WTC11 (cell line): ENCODE measurements around the gene JADE2. TPM values are rescaled to one million over a fixed set of nuclear protein-coding genes. Genes with fewer than 3 reads are reported as not detected.

Source experiments
- ATAC-seq: fragments of 200-7000 bp; cut with Tn5 transposase; 2 replicates; pipeline ENCODE4 v1.10.0; 2021; ENCODE audit warnings: mild to moderate bottlenecking, moderate library complexity
- CTCF ChIA-PET: fragments of 300-600 bp; sonication (Branson Sonifier 250); formaldehyde crosslinking; loops from one replicate; lab custom pipeline; 2021; ENCODE audit warnings: antibody characterized with exemption; lab: Charles Lee
- POLR2A ChIA-PET: fragments of 350-600 bp; sonication (Branson Sonifier 250); formaldehyde crosslinking; loops from one replicate; lab custom pipeline; 2021; ENCODE audit warnings: antibody characterized with exemption; lab: Charles Lee
- DNase-seq: peaks from one replicate; pipeline ENCODE4 v3.0.0; 2021; ENCODE audit warnings: low spot score
- H3K27ac Mint-ChIP-seq: 2 replicates; pipeline ENCODE4 v1.8.0; 2021; ENCODE audit warnings: mixed read lengths
- H3K27me3 Mint-ChIP-seq: 2 replicates; pipeline ENCODE4 v1.8.0; 2021; ENCODE audit warnings: low read depth, mild to moderate bottlenecking, moderate library complexity, mixed read lengths
- H3K36me3 Mint-ChIP-seq: 2 replicates; pipeline ENCODE4 v1.8.0; 2021; ENCODE audit warnings: mixed read lengths
- H3K4me1 Mint-ChIP-seq: 2 replicates; pipeline ENCODE4 v1.8.0; 2022; ENCODE audit warnings: mixed read lengths
- H3K4me3 Mint-ChIP-seq: 2 replicates; pipeline ENCODE4 v1.8.0; 2021; ENCODE audit warnings: mild to moderate bottlenecking, moderate library complexity, mixed read lengths
- H3K9me3 Mint-ChIP-seq: 2 replicates; pipeline ENCODE4 v1.8.0; 2021; ENCODE audit warnings: mixed read lengths
- CBFB ChIP-seq: sonication (generic); formaldehyde crosslinking; IDR thresholded peaks from 2 replicates; pipeline ENCODE4 v1.8.1; 2022; ENCODE audit warnings: mild to moderate bottlenecking, low read depth, missing genetic modification reagents
- CREB1 ChIP-seq: sonication (generic); formaldehyde crosslinking; IDR thresholded peaks from 2 replicates; pipeline ENCODE4 v1.8.0; 2023; ENCODE audit warnings: mild to moderate bottlenecking, missing genetic modification reagents
- CREM ChIP-seq: sonication (generic); formaldehyde crosslinking; IDR thresholded peaks from 2 replicates; pipeline ENCODE4 v1.8.1; 2022; ENCODE audit warnings: mild to moderate bottlenecking, missing genetic modification reagents, moderate library complexity
- GABPB1 ChIP-seq: sonication (generic); formaldehyde crosslinking; IDR thresholded peaks from 2 replicates; pipeline ENCODE4 v1.8.1; 2023; ENCODE audit warnings: mild to moderate bottlenecking, missing genetic modification reagents
- JAZF1 ChIP-seq: fragments of 250-450 bp; sonication (Bioruptor Pico); IDR thresholded peaks from 2 replicates; pipeline ENCODE4 v1.9.0; 2021; ENCODE audit warnings: moderate library complexity, mild to moderate bottlenecking, inconsistent platforms
- MXD4 ChIP-seq: fragments of 250-450 bp; sonication (Bioruptor Pico); IDR thresholded peaks from 2 replicates; pipeline ENCODE4 v1.8.0; 2021; ENCODE audit warnings: mild to moderate bottlenecking, moderate library complexity, borderline replicate concordance
- NR3C1 ChIP-seq: sonication (generic); formaldehyde crosslinking; conservative IDR thresholded peaks from 2 replicates; pipeline ENCODE4 v1.8.1; 2023; ENCODE audit warnings: low read depth, mild to moderate bottlenecking, missing genetic modification reagents
- SMAD4 ChIP-seq: sonication (generic); formaldehyde crosslinking; IDR thresholded peaks from 2 replicates; pipeline ENCODE4 v1.8.0; 2022; ENCODE audit warnings: mild to moderate bottlenecking, missing genetic modification reagents
- ZNF263 ChIP-seq: sonication (generic); formaldehyde crosslinking; IDR thresholded peaks from 2 replicates; pipeline ENCODE4 v1.8.1; 2022; ENCODE audit warnings: low read depth, mild to moderate bottlenecking, moderate library complexity, missing genetic modification reagents
- ZNF281 ChIP-seq: sonication (generic); formaldehyde crosslinking; IDR thresholded peaks from 2 replicates; pipeline ENCODE4 v1.8.0; 2023; ENCODE audit warnings: mild to moderate bottlenecking, missing genetic modification reagents
- ZNF416 ChIP-seq: fragments of 250-450 bp; sonication (Bioruptor Pico); IDR thresholded peaks from 2 replicates; pipeline ENCODE4 v1.9.0; 2021; ENCODE audit warnings: mild to moderate bottlenecking, inconsistent platforms
- total RNA-seq: library from RNA; stranded (reverse); gene quantifications from 3 replicates; pipeline ENCODE4 v1.2.3, GENCODE V29; 2021
- TF ChIP-seq, protein P1 (sequence below): sonication (generic); formaldehyde crosslinking; IDR thresholded peaks from 2 replicates; pipeline ENCODE4 v1.8.1; 2023; ENCODE audit warnings: mild to moderate bottlenecking, missing genetic modification reagents
- TF ChIP-seq, protein P2 (sequence below): fragments of 250-450 bp; sonication (Bioruptor Pico); IDR thresholded peaks from 2 replicates; pipeline ENCODE4 v2.1.2; 2022; ENCODE audit warnings: mild to moderate bottlenecking, moderate library complexity
- TF ChIP-seq, protein P3 (sequence below): sonication (generic); formaldehyde crosslinking; IDR thresholded peaks from 2 replicates; pipeline ENCODE4 v1.8.1; 2022; ENCODE audit warnings: mild to moderate bottlenecking, missing genetic modification reagents, moderate library complexity, borderline replicate concordance
- TF ChIP-seq, protein P4 (sequence below): sonication (generic); formaldehyde crosslinking; IDR thresholded peaks from 2 replicates; pipeline ENCODE4 v1.8.1; 2022; ENCODE audit warnings: low read depth, missing genetic modification reagents, borderline replicate concordance
- TF ChIP-seq, protein P5 (sequence below): sonication (generic); formaldehyde crosslinking; IDR thresholded peaks from 2 replicates; pipeline ENCODE4 v1.8.1; 2023; ENCODE audit warnings: mild to moderate bottlenecking, missing genetic modification reagents, moderate library complexity

Gene JADE2
- total RNA-seq, 1 experiment from 2014 or later, result 40.8 TPM

GRCh38 chr5:134603059-134603458, 77.6 kb downstream of the JADE2 start:
- Mint-ChIP-seq H3K27me3 (no peaks in the 10 kb centered on the region), H3K27ac (no peak overlapping the region), H3K4me1 (no peaks in the 10 kb centered on the region), H3K36me3 (peaks cover 14% of the 10 kb centered on the region; the same call in 1 of the 2 replicates), H3K9me3 (no peaks in the 10 kb centered on the region), H3K4me3 (no peak overlapping the region)
- CTCF ChIA-PET, result interaction anchor here (1.9 kb wide), 1 partner anchor 16 kb away, joined by 10 read pairs; no protein-coding TSS in a partner anchor
- no peak for DNase-seq
- POLR2A ChIA-PET, result no interaction called here
- no peak for ATAC-seq
- no peak for TF ChIP-seq CREM
- no peak for TF ChIP-seq ZNF263 (CRISPR knock-in tag)
- TF ChIP-seq, protein P1, sequence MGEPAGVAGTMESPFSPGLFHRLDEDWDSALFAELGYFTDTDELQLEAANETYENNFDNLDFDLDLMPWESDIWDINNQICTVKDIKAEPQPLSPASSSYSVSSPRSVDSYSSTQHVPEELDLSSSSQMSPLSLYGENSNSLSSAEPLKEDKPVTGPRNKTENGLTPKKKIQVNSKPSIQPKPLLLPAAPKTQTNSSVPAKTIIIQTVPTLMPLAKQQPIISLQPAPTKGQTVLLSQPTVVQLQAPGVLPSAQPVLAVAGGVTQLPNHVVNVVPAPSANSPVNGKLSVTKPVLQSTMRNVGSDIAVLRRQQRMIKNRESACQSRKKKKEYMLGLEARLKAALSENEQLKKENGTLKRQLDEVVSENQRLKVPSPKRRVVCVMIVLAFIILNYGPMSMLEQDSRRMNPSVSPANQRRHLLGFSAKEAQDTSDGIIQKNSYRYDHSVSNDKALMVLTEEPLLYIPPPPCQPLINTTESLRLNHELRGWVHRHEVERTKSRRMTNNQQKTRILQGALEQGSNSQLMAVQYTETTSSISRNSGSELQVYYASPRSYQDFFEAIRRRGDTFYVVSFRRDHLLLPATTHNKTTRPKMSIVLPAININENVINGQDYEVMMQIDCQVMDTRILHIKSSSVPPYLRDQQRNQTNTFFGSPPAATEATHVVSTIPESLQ (CRISPR knock-in tag), result no peak
- TF ChIP-seq NR3C1, result no peak
- TF ChIP-seq SMAD4, result no peak

GRCh38 chr5:134604908-134605307, 79.4 kb downstream of the JADE2 start:
- CTCF ChIA-PET, result interaction anchor here (6.2 kb wide), 1 partner anchor 18 kb away, joined by 24 read pairs; no protein-coding TSS in a partner anchor
- TF ChIP-seq, protein P2, sequence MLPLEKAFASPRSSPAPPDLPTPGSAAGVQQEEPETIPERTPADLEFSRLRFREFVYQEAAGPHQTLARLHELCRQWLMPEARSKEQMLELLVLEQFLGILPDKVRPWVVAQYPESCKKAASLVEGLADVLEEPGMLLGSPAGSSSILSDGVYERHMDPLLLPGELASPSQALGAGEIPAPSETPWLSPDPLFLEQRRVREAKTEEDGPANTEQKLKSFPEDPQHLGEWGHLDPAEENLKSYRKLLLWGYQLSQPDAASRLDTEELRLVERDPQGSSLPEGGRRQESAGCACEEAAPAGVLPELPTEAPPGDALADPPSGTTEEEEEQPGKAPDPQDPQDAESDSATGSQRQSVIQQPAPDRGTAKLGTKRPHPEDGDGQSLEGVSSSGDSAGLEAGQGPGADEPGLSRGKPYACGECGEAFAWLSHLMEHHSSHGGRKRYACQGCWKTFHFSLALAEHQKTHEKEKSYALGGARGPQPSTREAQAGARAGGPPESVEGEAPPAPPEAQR (CRISPR knock-in tag), result no peak
- ATAC-seq, result no peak

GRCh38 chr5:134606726-134607125, 81.3 kb downstream of the JADE2 start:
- DNase-seq (no peak), ATAC-seq (no peak)
- no peak overlapping the region for H3K27ac Mint-ChIP-seq
- no peaks in the 10 kb centered on the region for H3K27me3 Mint-ChIP-seq
- POLR2A ChIA-PET, result no interaction called here
- no peaks in the 10 kb centered on the region for H3K4me1 Mint-ChIP-seq
- peaks cover 29% of the 10 kb centered on the region for H3K36me3 Mint-ChIP-seq
- no peaks in the 10 kb centered on the region for H3K9me3 Mint-ChIP-seq
- TF ChIP-seq, protein P3, sequence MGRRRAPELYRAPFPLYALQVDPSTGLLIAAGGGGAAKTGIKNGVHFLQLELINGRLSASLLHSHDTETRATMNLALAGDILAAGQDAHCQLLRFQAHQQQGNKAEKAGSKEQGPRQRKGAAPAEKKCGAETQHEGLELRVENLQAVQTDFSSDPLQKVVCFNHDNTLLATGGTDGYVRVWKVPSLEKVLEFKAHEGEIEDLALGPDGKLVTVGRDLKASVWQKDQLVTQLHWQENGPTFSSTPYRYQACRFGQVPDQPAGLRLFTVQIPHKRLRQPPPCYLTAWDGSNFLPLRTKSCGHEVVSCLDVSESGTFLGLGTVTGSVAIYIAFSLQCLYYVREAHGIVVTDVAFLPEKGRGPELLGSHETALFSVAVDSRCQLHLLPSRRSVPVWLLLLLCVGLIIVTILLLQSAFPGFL (CRISPR knock-in tag), result no peak
- TF ChIP-seq, protein P1 (CRISPR knock-in tag), result no peak
- TF ChIP-seq, all 79 proteins: peak for 0
- CTCF ChIA-PET, result interaction anchor here (6.2 kb wide), 1 partner anchor 20 kb away, joined by 24 read pairs; no protein-coding TSS in a partner anchor
- H3K4me3 Mint-ChIP-seq, result no peak overlapping the region

More at GRCh38 chr5:134604908-134605307, 79.4 kb downstream of the JADE2 start:
- Mint-ChIP-seq H3K9me3 (no peaks in the 10 kb centered on the region), H3K27me3 (no peaks in the 10 kb centered on the region), H3K36me3 (peaks cover 27% of the 10 kb centered on the region), H3K4me3 (no peak overlapping the region), H3K27ac (no peak overlapping the region), H3K4me1 (no peaks in the 10 kb centered on the region)
- POLR2A ChIA-PET, result no interaction called here
- no peak for DNase-seq

GRCh38 chr5:134608555-134608954, 83.1 kb downstream of the JADE2 start:
- Mint-ChIP-seq H3K4me3 (no peak overlapping the region), H3K27ac (no peak overlapping the region), H3K36me3 (peaks cover 40% of the 10 kb centered on the region), H3K4me1 (peaks cover 7% of the 10 kb centered on the region), H3K27me3 (no peaks in the 10 kb centered on the region), H3K9me3 (no peaks in the 10 kb centered on the region)
- ChIA-PET POLR2A (no interaction called here), CTCF (interaction anchor here (6.2 kb wide), 1 partner anchor 22 kb away, joined by 24 read pairs; no protein-coding TSS in a partner anchor)
- DNase-seq (no peak), ATAC-seq (no peak)
- TF ChIP-seq, protein P4, sequence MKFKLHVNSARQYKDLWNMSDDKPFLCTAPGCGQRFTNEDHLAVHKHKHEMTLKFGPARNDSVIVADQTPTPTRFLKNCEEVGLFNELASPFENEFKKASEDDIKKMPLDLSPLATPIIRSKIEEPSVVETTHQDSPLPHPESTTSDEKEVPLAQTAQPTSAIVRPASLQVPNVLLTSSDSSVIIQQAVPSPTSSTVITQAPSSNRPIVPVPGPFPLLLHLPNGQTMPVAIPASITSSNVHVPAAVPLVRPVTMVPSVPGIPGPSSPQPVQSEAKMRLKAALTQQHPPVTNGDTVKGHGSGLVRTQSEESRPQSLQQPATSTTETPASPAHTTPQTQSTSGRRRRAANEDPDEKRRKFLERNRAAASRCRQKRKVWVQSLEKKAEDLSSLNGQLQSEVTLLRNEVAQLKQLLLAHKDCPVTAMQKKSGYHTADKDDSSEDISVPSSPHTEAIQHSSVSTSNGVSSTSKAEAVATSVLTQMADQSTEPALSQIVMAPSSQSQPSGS (CRISPR knock-in tag), result no peak
- TF ChIP-seq CBFB (no peak), ZNF281 (CRISPR knock-in tag) (no peak), GABPB1 (CRISPR knock-in tag) (no peak), CREB1 (no peak), JAZF1 (CRISPR knock-in tag) (no peak), ZNF416 (no peak), MXD4 (CRISPR knock-in tag) (no peak)
- TF ChIP-seq, protein P5, sequence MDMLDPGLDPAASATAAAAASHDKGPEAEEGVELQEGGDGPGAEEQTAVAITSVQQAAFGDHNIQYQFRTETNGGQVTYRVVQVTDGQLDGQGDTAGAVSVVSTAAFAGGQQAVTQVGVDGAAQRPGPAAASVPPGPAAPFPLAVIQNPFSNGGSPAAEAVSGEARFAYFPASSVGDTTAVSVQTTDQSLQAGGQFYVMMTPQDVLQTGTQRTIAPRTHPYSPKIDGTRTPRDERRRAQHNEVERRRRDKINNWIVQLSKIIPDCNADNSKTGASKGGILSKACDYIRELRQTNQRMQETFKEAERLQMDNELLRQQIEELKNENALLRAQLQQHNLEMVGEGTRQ (CRISPR knock-in tag), result no peak
